Choroid plexus epithelial cell (primary cell): ENCODE data around the gene KRTAP10-3.
"Not testable (repeated sequence)": the region's sequence is repeated elsewhere in the genome, so short reads cannot be mapped to it uniquely, and the experiment has no call there.

ENCODE experiments used
- DNase-seq: peaks from one replicate; pipeline ENCODE4 v3.0.0-alpha.2; 2010; ENCODE audit warnings: low read depth
- H3K4me3 ChIP-seq: 2 replicates; pipeline ENCODE4 v1.5.1; 2011; ENCODE audit warnings: low read depth, mild to moderate bottlenecking, control low read depth, low read length, moderate library complexity
- TF ChIP-seq, protein P1 (sequence below): conservative IDR thresholded peaks from 2 replicates; pipeline ENCODE4 v1.5.1; 2011; ENCODE audit warnings: low read depth, mild to moderate bottlenecking, control low read depth, inconsistent platforms, low read length, moderate library complexity

Gene KRTAP10-3

DNA sequence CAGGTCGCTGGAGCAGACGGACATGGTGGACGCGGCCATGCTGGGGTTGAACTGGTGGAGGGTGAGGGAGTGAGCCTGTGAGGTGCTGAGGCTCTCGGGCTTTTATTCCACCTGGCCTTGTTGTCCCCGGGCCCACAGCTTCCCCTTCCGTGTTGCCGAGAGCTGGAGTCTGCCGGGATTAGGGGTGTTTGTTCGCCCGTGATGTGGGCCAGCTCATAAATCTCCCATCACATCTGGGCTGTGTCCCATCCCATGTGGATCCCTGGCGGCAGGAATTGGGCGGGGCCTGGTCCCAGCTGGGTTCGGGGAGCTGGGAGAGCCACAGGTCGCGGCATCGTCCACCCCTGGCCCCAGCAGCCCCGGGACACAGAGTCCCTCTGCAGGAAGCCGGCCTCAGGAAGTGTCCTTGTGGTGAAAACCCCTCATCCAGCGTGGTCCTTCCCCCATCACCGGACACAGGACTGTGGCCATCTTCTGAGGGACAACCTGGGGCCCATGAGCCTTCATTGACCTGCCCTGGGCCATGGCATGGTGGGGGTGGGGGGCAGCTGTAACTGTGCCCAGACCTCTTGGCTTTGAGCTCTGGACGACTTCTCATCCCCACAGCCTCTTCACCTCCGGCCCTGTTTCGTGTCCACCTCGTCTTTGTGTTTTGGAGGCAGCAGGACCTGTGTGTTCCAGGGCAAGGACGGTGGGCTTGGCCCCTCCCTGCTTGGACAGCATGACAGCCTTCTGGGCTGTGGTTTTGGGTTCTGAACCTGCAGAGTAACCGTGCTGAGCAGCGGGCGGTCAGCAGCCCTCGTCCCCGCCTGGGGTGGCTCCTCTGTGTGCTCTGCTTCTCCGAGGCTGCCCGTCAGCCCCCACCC is 34.1 kb upstream of the KRTAP10-3 start, which contains the start of gene KRTAP10-6:
KRTAP10-6 (minus strand) TSS at position 60 of the 866 bp plus-strand sequence; CDS start at position 39, 21 bp downstream.
- TF ChIP-seq, protein P1, sequence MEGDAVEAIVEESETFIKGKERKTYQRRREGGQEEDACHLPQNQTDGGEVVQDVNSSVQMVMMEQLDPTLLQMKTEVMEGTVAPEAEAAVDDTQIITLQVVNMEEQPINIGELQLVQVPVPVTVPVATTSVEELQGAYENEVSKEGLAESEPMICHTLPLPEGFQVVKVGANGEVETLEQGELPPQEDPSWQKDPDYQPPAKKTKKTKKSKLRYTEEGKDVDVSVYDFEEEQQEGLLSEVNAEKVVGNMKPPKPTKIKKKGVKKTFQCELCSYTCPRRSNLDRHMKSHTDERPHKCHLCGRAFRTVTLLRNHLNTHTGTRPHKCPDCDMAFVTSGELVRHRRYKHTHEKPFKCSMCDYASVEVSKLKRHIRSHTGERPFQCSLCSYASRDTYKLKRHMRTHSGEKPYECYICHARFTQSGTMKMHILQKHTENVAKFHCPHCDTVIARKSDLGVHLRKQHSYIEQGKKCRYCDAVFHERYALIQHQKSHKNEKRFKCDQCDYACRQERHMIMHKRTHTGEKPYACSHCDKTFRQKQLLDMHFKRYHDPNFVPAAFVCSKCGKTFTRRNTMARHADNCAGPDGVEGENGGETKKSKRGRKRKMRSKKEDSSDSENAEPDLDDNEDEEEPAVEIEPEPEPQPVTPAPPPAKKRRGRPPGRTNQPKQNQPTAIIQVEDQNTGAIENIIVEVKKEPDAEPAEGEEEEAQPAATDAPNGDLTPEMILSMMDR, result no peak
- H3K4me3 ChIP-seq, result no peak within 1 kb of the TSS
- DNase-seq, result no peak

DNA sequence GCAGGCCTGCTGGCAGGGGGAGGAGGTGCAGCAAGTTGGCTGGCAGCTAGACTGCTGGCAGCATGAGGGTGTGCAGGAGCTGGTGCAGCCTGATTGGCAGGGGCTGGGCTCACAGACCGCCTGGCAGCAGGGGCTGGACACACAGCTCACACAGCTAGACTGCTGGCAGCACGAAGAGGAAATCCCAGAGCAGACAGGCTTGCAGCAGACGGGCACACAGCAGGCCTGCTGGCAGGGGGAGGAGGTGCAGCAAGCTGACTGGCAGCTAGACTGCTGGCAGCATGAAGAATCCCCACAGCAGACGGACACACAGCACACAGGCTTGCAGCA is 33.2 kb upstream of the KRTAP10-3 start:
- DNase-seq, H3K4me3 ChIP-seq: not testable (repeated sequence)

DNA sequence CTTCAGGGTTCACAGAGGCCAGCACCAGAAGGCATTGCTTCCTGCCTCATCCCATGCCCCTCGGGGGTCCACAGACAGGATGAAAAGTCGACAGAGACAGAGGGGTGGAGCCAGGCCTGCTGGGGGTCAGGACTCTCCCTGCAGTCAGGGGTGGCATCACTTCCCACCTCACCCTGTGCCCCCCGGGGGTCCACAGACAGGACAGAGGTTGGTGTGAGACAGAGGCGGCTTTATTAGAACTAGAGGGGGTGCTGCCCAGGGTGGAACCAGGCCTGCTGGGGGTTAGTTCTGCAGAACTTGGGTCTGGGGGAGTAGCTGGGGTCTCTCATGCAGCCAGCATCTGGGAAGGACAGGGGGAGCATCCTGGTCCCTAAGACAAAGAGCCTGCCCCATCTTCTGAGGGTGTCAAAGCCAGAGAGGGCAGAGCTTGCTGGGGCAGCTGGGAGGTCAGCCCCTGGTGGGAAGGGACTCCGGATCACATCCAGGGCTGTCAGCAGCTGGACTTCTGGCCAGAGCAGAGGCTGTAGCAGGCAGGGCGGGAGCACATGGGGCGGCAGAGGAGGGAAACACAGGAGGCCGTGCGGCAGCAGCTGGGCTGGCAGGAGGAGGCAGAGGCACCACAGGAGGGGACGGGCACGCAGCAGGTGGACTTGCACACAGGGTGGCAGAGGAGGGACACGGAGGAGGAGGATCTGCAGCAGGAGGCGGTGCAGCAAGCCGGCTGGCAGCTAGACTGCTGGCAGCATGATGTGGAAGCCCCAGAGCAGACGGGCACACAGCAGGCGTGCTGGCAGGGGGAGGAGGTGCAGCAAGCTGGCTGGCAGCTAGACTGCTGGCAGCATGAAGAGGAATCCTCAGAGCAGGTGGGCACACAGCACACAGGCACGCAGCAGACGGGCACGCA is 32.6 kb upstream of the KRTAP10-3 start:
- H3K4me3 ChIP-seq, DNase-seq: not testable (repeated sequence)

DNA sequence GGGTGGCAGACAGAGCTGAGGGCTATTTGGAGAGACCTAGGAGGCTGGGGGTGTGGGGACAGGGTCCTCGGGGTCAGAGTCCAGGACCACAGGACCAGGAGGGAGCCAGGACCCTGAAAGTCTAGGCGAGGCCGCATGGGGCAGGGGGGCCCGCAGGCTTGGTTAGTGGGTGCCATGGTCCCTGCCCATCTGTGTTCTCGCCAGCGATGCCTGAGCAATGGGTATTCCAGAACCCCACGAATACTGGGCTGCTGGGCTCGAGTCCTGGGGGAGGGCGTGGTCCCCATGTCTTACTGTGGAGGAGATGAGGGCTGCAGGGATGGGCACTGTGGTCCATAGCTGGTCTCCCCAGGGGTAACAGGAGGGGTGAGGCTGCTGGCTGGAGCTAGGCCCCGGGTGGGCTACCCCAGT is 31.7 kb upstream of the KRTAP10-3 start:
- TF ChIP-seq, protein P1, result no peak
- H3K4me3 ChIP-seq, result no peak overlapping the region
- no peak for DNase-seq

DNA sequence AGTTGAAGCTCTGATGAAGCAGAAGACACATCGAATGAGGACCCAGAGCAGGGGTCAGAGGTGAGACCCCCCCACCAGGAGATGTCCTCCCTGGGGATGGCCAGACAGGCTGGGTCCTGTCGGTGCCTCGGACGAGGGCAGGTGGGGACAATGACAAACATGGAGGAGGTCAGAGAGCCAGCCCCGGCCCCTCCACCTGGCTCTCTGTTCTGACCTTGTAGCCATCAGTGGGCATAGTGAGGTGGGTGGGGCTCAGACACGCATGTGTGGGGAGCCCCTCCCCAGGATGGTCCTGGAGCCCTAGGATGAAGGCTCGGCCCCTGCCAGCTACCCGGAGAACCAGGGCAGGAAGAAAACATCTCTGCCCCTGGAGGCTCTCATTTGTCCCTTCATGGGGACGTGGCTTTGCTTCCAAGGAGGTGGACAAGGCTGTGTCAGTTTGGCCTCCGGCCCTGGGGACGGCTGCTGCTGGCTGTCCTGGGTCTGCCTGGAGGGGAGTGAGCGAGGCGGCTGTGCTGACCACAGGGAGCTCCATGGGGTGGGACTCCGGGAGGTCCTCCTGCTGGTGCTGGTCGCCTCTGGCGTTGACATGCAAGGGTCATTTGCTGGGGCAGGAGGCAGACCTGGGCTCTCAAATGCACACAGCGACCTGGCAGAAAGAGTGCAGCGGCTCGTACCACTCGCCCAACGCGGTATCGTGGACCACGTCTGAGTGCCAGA is 31.2 kb upstream of the KRTAP10-3 start:
- TF ChIP-seq, protein P1, result no peak
- H3K4me3 ChIP-seq, result no peak overlapping the region
- no peak for DNase-seq

DNA sequence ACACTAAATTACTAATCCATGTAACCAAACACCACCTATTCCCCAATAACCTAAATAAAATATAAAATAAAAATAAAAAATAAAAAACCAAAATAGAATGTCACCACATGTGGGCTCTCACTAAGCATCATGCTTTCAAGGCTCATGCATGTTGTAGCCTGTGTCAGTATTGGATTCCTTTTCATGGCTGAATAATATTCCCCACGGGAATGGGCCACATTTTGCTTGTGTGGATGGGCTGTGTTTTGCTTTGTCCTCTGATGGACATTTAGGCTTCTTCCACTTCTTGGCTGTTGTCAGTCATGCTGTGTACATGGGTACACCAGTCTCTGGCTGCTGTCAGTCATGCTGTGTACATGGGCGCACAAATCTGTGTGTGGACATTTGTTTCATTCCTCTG is 30.5 kb upstream of the KRTAP10-3 start:
- H3K4me3 ChIP-seq, result no peak overlapping the region
- no peak for DNase-seq
- TF ChIP-seq, protein P1, result no peak

DNA sequence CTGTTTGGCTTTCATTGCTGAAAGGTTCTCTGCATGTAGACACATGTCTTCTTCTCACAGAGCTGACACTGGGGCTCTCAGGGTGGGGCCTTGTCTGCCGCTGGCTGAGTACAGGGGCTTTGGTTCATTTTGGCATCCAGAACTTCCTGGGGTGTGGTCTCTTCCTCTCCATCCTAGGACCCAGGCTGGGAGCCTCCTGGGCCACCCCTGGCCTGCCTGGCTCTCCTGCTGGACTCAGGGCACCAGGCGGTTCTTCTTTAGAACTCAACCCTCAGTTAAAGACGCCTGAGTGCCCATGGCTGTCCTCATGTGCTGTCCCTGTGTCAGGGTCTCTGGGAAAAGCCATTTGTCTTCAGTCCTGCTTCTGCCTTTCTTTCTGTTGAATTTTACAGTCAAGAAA is 27.3 kb upstream of the KRTAP10-3 start:
- no peak for DNase-seq
- TF ChIP-seq, protein P1, result no peak
- H3K4me3 ChIP-seq, result no peak overlapping the region
